HG03565 (cell line): ENCODE data around the gene ASPG.

Experiments used
- ATAC-seq: cut with Tn5 transposase; IDR thresholded peaks from one replicate; pipeline ENCODE4 v1.9.1; 2021; ENCODE audit warnings: mild to moderate bottlenecking, moderate library complexity; ENCODE audit not compliant: unreplicated experiment

The ASPG gene

GRCh38 chr14:104159990-104160389 lies 74.5 kb downstream of the ASPG start:
- ATAC-seq = no peak

GRCh38 chr14:104161602-104162367 lies 76.3 kb downstream of the ASPG start:
- ATAC-seq = no peak

- ATAC-seq = no peak
Measured at GRCh38 chr14:104162495-104162894, 77.0 kb downstream of the ASPG start.

GRCh38 chr14:104163541-104163940 lies 78.0 kb downstream of the ASPG start:
- no peak for ATAC-seq

- ATAC-seq = no peak
Measured at GRCh38 chr14:104164041-104164440, 78.5 kb downstream of the ASPG start.

GRCh38 chr14:104164512-104164911 lies 79.0 kb downstream of the ASPG start:
- no peak for ATAC-seq
